ENCODE measurements around the gene CCDC57. TPM values are rescaled to one million over a fixed set of nuclear protein-coding genes. Genes with fewer than 3 reads are reported as not detected.

The CCDC57 gene
- total RNA-seq, 1 experiment from 2014 or later: 36.6 TPM

GRCh38 chr17:82083533-82084359 is 128.9 kb downstream of the CCDC57 start:
- intact Hi-C loops (cut with micrococcal nuclease): no loop called here
- no peak for ATAC-seq
- no peaks in the 10 kb centered on the region for H3F3A ChIP-seq (ENCODE audit: low read length, unreplicated experiment)
- no peaks in the 10 kb centered on the region for H3K9me2 ChIP-seq (replicated peaks; ENCODE audit: low read length)
- no peak overlapping the region for H3K4me3 ChIP-seq (ENCODE audit: low read length)
- no peak overlapping the region for H2AFZ ChIP-seq (ENCODE audit: low read length)
- H3K36me3 ChIP-seq (ENCODE audit: low read depth, low read length): peaks cover 71% of the 10 kb centered on the region
- H3K4me1 ChIP-seq (ENCODE audit: insufficient read depth, low read length): no peaks in the 10 kb centered on the region
- H3K9ac ChIP-seq (ENCODE audit: low read length): no peak overlapping the region
- no peaks in the 10 kb centered on the region for H3K9me3 ChIP-seq (ENCODE audit: low read length)
- no peaks in the 10 kb centered on the region for H3K27me3 ChIP-seq (ENCODE audit: low read length)
- no peak for DNase-seq
- H3K27ac ChIP-seq (ENCODE audit: low read length): no peak overlapping the region
- BruUV-seq (replicated peaks): no TSS peak
- no peaks in the 10 kb centered on the region for H3K79me2 ChIP-seq (ENCODE audit: low read length)
- ChIA-PET POLR2A (ENCODE audit: unreplicated experiment) (no interaction called here), CTCF (no interaction called here)
- H3K4me2 ChIP-seq (ENCODE audit: low read length): no peak overlapping the region
- TF ChIP-seq EZH2 (IDR thresholded peaks at IDR 0.05; ENCODE audit: low read length, unreplicated experiment) (no peak), EZH2phosphoT487 (IDR thresholded peaks at IDR 0.05; ENCODE audit: borderline replicate concordance, low read length) (no peak)
- no peaks in the 10 kb centered on the region for H4K20me1 ChIP-seq (ENCODE audit: low read length)

GRCh38 chr17:82083009-82083408 is 129.6 kb downstream of the CCDC57 start:
- Histone ChIP-seq H3K36me3 (ENCODE audit: low read depth, low read length) (peaks cover 70% of the 10 kb centered on the region), H3K27ac (ENCODE audit: low read length) (no peak overlapping the region), H3K9me2 (replicated peaks; ENCODE audit: low read length) (no peaks in the 10 kb centered on the region), H3K27me3 (ENCODE audit: low read length) (no peaks in the 10 kb centered on the region), H3K79me2 (ENCODE audit: low read length) (no peaks in the 10 kb centered on the region), H3K9me3 (ENCODE audit: low read length) (no peaks in the 10 kb centered on the region), H3K4me2 (ENCODE audit: low read length) (no peak overlapping the region), H4K20me1 (ENCODE audit: low read length) (no peaks in the 10 kb centered on the region), H3K4me1 (ENCODE audit: insufficient read depth, low read length) (no peaks in the 10 kb centered on the region), H3F3A (ENCODE audit: low read length, unreplicated experiment) (no peaks in the 10 kb centered on the region), H3K4me3 (ENCODE audit: low read length) (no peak overlapping the region), H3K9ac (ENCODE audit: low read length) (no peak overlapping the region), H2AFZ (ENCODE audit: low read length) (no peak overlapping the region)
- DNase-seq: no peak
- intact Hi-C loops (cut with micrococcal nuclease): no loop called here
- TSS peak; percentile 40 for BruUV-seq (replicated peaks)
- no peak for ATAC-seq
- TF ChIP-seq CTCF (conservative IDR thresholded peaks at IDR 0.05; ENCODE audit: low read depth, low read length): no peak
- TF ChIP-seq EZH2phosphoT487 (IDR thresholded peaks at IDR 0.05; ENCODE audit: borderline replicate concordance, low read length): no peak
- TF ChIP-seq EZH2 (IDR thresholded peaks at IDR 0.05; ENCODE audit: low read length, unreplicated experiment): no peak
- CTCF ChIA-PET: no interaction called here
- POLR2A ChIA-PET (ENCODE audit: unreplicated experiment): no interaction called here

DNA sequence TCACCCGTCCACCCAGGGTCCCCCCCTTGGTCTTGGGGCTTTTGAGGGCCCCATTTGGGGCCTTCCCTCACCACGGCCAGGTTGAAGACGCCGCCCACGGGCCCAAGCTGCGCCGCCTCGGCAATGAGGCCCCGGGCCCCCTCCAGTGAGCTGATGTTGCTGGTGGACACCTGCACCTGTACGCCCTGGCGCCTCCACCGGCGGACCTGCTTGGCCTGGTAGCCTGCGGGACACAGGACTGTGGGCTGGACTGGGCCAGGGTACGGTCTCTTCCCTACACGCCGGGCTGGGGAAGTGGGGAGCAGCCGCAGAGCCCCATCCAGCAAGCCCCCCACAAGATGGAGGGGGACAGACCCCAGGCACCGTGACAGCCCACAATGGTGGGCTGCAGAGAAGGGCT is 130.2 kb downstream of the CCDC57 start:
- H3K4me1 ChIP-seq (ENCODE audit: insufficient read depth, low read length): no peaks in the 10 kb centered on the region
- TF ChIP-seq CTCF (conservative IDR thresholded peaks at IDR 0.05; ENCODE audit: low read depth, low read length) (no peak), EZH2phosphoT487 (IDR thresholded peaks at IDR 0.05; ENCODE audit: borderline replicate concordance, low read length) (no peak), EZH2 (IDR thresholded peaks at IDR 0.05; ENCODE audit: low read length, unreplicated experiment) (no peak)
- no peak overlapping the region for H3K4me2 ChIP-seq (ENCODE audit: low read length)
- ATAC-seq (no peak), DNase-seq (no peak)
- H3K4me3 ChIP-seq (ENCODE audit: low read length): no peak overlapping the region
- no peak overlapping the region for H2AFZ ChIP-seq (ENCODE audit: low read length)
- H3K9ac ChIP-seq (ENCODE audit: low read length): no peak overlapping the region
- intact Hi-C loops (cut with micrococcal nuclease): no loop called here
- H4K20me1 ChIP-seq (ENCODE audit: low read length): no peaks in the 10 kb centered on the region
- H3K27ac ChIP-seq (ENCODE audit: low read length): no peak overlapping the region
- no peaks in the 10 kb centered on the region for H3K9me3 ChIP-seq (ENCODE audit: low read length)
- BruUV-seq (replicated peaks): no TSS peak
- ChIA-PET POLR2A (ENCODE audit: unreplicated experiment) (no interaction called here), CTCF (no interaction called here)
- no peaks in the 10 kb centered on the region for H3K9me2 ChIP-seq (replicated peaks; ENCODE audit: low read length)
- no peaks in the 10 kb centered on the region for H3K27me3 ChIP-seq (ENCODE audit: low read length)
- peaks cover 68% of the 10 kb centered on the region for H3K36me3 ChIP-seq (ENCODE audit: low read depth, low read length)
- no peaks in the 10 kb centered on the region for H3K79me2 ChIP-seq (ENCODE audit: low read length)
- no peaks in the 10 kb centered on the region for H3F3A ChIP-seq (ENCODE audit: low read length, unreplicated experiment)
